ENCODE data around the gene EXOC6B. TPM values are rescaled to one million over a fixed set of nuclear protein-coding genes. Genes with fewer than 3 reads are reported as not detected.

The EXOC6B gene
- total RNA-seq, 4 donors from 2014 or later: 54.9 to 93.7 (median 64.6) TPM

- H3K4me1 ChIP-seq: no peaks in the 10 kb centered on the region
- no peak for TF ChIP-seq CTCF (IDR thresholded peaks at IDR 0.05)
- no peak for TF ChIP-seq POLR2A (IDR thresholded peaks at IDR 0.05)
- no peak overlapping the region for H3K27ac ChIP-seq
- H3K4me3 ChIP-seq: no peak overlapping the region
- H3K27me3 ChIP-seq: no peaks in the 10 kb centered on the region
- no peak for DNase-seq
- no peaks in the 10 kb centered on the region for H3K36me3 ChIP-seq
- no peaks in the 10 kb centered on the region for H3K9me3 ChIP-seq
These were observed 536.1 kb downstream of the EXOC6B start for GRCh38 chr2:72289736-72290135.

DNA sequence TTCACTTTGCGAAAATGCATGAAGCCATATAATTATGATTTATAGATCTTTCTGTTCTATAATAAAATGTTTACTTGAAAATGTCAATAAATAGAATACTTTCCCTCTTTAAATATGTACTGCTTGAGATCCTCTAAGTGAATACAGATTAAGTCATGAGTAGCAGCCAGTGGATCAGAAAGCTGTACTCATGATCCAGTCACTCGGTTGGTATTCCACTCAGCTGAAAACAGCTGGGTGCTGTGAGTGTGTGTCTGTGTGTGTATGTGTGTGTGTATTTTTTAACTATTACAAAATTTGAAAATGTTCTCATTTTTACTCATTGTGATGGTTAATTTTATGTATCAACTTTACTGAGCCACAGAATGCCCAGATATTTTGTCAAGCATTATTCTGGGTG, 536.5 kb downstream of the EXOC6B start:
- no peak for DNase-seq
- no peak overlapping the region for H3K27ac ChIP-seq

DNA sequence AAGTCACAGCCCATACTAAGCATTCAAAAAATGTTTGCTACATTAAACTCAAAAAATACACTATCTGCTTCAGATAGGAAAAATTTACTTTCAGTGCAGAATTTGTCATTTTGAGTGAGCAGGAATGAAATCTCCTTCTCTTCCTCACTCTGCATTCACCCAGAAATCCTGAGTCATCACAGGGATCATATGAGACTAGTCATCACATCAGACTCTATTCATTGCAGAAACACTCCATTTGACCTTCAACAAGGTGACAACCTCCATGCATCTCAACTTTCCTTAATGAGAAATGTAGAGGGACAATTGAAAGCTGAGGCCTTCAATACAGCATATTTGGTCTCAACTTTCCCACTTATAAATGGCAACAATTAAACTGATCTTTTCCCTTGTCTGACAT, 547.8 kb downstream of the EXOC6B start:
- H3K4me1 ChIP-seq: peaks cover 0 to 23% (median 2%) of the 10 kb centered on the region in 4 donors
- no peaks in the 10 kb centered on the region for H3K27me3 ChIP-seq
- H3K9me3 ChIP-seq: no peaks in the 10 kb centered on the region
- TF ChIP-seq POLR2A (IDR thresholded peaks at IDR 0.05) (no peak), CTCF (IDR thresholded peaks at IDR 0.05) (no peak)
- H3K36me3 ChIP-seq: no peaks in the 10 kb centered on the region
- no peak overlapping the region for H3K27ac ChIP-seq
- no peak overlapping the region for H3K4me3 ChIP-seq
- DNase-seq: no peak

More for the DNA sequence above, 536.5 kb downstream of the EXOC6B start:
- Histone ChIP-seq H3K9me3 (no peaks in the 10 kb centered on the region), H3K4me1 (no peaks in the 10 kb centered on the region), H3K36me3 (no peaks in the 10 kb centered on the region), H3K27me3 (no peaks in the 10 kb centered on the region), H3K4me3 (no peak overlapping the region)
- TF ChIP-seq POLR2A (IDR thresholded peaks at IDR 0.05): no peak
- no peak for TF ChIP-seq CTCF (IDR thresholded peaks at IDR 0.05)

GRCh38 chr2:72276876-72277275, 549.0 kb downstream of the EXOC6B start:
- TF ChIP-seq CTCF (IDR thresholded peaks at IDR 0.05) (no peak), POLR2A (IDR thresholded peaks at IDR 0.05) (no peak)
- Histone ChIP-seq H3K27ac (no peak overlapping the region), H3K27me3 (no peaks in the 10 kb centered on the region), H3K4me1 (peaks cover 0 to 28% (median 2%) of the 10 kb centered on the region in 4 donors), H3K4me3 (no peak overlapping the region), H3K36me3 (no peaks in the 10 kb centered on the region), H3K9me3 (no peaks in the 10 kb centered on the region)
- no peak for DNase-seq

DNA sequence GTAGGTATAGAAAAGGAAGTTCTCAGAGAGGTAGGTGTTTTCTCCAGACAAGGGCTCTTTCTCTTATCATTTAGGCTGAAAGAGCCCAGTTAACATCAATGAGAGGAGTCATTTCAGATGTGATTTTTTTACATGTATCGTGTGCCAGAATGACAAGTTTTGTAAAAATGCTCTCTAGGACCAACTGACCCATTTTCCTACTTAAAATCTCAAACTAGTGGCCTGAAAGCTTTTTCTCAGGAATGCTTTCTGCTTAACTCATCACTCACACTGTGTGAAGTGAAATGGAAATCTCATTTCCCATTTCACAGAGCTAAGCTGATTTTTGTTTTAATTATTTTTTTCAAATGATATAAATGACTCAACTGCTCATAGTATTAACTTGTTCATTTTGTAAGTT, 549.5 kb downstream of the EXOC6B start:
- Histone ChIP-seq H3K4me3 (no peak overlapping the region), H3K4me1 (peaks cover 0 to 28% (median 2%) of the 10 kb centered on the region in 4 donors), H3K27me3 (no peaks in the 10 kb centered on the region), H3K36me3 (no peaks in the 10 kb centered on the region), H3K27ac (no peak overlapping the region), H3K9me3 (no peaks in the 10 kb centered on the region)
- TF ChIP-seq POLR2A (IDR thresholded peaks at IDR 0.05): no peak
- TF ChIP-seq CTCF (IDR thresholded peaks at IDR 0.05): no peak
- no peak for DNase-seq

DNA sequence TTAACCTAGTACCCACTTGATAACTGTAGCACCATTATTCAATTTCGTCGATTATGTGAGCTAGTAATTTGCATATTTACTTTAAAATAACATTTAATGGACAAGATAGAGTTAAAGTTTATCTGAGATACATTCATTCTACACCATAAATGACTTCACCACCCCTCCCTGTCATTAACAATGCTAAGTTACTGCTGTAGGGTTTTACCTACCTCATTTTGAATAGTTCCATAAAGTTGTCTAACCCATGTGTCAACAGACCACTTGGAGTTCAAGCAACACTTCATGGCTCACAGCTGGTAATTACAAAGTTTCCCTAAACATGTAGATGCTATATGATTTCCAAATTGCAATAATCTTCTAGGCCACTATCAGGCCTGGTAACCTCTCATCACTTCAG, 550.7 kb downstream of the EXOC6B start:
- H3K27me3 ChIP-seq: no peaks in the 10 kb centered on the region
- peaks cover 0 to 28% (median 2%) of the 10 kb centered on the region in 4 donors for H3K4me1 ChIP-seq
- H3K27ac ChIP-seq: no peak overlapping the region
- no peaks in the 10 kb centered on the region for H3K36me3 ChIP-seq
- H3K4me3 ChIP-seq: no peak overlapping the region
- DNase-seq: no peak
- TF ChIP-seq CTCF (IDR thresholded peaks at IDR 0.05) (no peak), POLR2A (IDR thresholded peaks at IDR 0.05) (no peak)
- H3K9me3 ChIP-seq: no peaks in the 10 kb centered on the region
